Activated gamma-delta T cell treated with anti-CD3 and anti-CD28 coated beads, Interleukin-2, amount 50 U/mL, for 16 hours (primary cell): Measurements from ENCODE around the gene CD300H.
"Not testable (repeated sequence)": the region's sequence is repeated elsewhere in the genome, so short reads cannot be mapped to it uniquely, and the experiment has no call there.

Experiments used
- DNase-seq: peaks from one replicate; pipeline ENCODE4 v3.0.0-alpha.2; 2020; ENCODE audit warnings: low read depth

Gene CD300H

GRCh38 chr17:74526681-74527080 is 40.6 kb downstream of the CD300H start:
- DNase-seq, result no peak

DNA sequence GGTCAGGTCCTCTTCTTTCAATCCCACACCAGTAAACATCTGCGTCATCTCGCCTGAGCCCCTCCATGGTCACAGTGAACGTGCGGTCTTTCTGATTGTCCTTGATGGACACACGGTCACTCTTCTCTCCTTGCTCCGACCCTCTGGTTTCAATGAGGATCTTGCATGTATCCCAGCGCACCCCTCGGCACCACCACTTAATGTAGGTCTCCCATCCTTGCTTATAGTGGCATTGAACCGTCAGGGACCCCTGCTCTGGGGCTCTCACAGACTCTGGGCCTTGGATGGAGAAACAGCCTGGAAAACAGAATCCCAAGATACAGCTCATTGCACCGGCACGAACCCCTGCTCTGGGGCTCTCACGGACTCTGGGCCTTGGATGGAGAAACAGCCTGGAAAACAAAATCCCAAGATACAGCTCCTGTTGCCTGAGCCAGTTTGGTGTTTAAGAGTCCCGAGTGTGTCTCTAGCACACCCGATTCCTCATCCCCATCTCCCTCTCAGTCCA is 41.5 kb downstream of the CD300H start:
- DNase-seq, result no peak

GRCh38 chr17:74525465-74525725 is 41.9 kb downstream of the CD300H start:
- DNase-seq, result no peak

DNA sequence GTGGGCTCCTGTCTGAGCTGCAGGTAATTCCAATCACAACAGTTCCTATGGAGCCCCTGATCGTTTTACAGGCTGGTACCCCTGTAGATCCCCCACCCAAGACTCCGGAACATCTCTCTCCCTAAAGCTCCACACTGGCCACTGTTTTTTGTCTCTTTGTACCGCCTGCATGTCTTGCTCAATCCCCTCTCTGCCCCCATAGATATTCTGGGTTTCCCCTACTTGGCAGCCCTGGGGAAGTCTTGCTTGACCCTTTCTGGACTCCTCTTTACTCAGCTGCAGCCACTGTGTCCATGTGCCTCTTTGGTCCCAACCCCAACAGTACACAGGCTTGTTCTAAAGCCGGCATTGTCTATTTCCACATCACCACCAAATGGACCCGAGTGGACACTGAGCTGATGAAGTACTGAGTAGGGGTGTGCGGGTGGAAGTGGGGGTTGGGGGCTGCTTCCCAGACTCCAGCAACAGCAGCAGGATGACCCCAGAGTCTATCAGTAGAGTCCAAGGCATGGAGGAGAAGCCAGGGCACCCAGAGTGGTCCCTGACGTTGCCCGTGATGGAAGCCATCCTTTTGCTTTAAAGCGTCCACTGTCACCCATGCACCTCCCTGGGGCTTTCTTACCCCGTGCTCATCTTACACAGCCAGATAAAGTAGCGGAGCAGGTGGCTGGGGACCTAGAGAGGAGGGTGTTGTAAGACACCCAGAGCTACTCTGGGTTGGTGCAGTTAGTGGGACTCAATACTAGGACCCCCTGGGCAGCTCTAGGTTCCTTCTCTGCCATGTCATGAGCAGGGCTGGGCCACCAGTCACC is 42.5 kb downstream of the CD300H start:
- DNase-seq, result no peak

GRCh38 chr17:74523308-74523707 is 44.0 kb downstream of the CD300H start:
- no peak for DNase-seq

DNA sequence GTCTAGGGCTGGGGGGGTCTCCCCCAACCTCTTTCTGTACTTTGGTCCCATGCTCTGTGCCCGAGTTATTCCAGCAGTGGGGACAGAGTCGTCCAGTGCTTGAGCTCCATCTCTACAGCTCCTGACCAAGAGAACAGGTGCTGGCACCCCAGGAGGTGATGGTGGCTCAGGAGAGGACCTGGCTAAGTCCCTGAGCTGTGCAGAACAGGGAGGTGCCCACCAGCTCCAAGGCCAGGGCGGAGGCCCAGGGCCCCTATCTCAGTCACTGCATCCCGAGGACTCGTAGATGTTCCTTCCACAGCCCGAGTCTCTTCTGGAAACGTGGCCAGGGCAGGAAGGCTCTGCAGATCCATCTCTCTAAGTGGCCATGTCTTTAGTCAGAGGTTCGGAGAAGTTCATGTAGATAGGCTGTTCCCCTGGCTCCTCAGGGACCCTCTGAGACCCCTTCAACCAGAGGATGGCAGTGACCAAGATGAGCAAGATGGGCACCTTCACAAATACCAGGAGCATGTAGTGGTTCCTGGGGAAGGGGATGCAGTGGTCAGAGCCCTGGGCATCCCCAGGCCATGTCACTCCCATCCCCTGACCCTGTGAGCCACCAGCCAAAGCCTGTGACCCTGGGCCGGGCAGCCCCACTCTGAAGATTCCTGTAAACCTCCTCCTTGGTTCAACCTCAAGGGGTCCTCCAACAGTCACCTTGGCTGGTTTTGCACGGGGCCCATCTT is 44.8 kb downstream of the CD300H start:
- no peak for DNase-seq

DNA sequence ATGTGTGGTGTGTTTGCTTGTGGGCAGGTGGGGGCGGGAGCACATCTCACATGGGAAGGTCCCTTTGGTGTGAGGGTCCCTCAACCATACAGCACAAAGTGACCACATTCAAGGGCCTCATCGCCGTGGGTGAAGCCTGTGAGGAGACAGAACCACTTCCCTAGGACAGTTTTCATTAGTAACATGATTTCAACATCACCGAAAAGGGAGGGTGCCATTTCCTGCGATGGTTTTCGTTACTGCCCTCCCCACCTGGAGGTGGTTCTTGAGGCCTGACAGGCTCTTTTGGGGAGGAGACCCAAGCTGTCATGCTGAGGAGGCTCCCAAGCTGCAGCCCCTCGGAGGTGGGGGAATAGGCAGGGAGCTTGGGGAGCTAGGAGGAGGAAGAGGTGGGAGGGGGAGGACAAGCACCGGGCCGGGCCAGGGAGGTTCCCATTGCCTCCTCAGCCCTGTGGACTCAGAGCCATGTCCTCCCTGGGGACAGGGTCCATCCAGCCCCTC is 45.6 kb downstream of the CD300H start:
- no peak for DNase-seq

- no peak for DNase-seq
Measured at GRCh38 chr17:74520790-74521480, 46.4 kb downstream of the CD300H start.

DNA sequence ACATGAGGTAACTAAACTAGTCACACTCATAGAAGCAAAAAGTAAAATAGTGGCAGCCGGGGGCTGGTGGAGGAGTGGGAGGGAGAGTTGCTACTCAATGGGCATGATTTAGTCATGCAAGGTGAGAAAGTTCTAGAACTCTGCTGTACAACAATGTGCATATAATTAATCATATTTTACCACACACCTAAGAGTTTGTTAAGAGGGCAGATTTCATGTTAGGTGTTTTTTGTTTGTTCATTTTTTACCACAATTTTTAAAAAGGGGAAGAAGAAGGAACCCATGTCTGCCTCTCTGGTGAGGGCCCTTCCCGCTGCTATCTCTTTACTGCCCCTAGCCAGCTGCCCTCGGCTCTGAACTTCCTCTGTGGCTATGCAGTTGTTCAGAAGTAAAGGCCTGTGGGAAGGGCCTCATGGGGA is 47.3 kb downstream of the CD300H start:
- DNase-seq, result no peak

GRCh38 chr17:74518413-74518981 is 48.8 kb downstream of the CD300H start:
- DNase-seq, result not testable (repeated sequence)

GRCh38 chr17:74516561-74517328 is 50.6 kb downstream of the CD300H start:
- DNase-seq, result no peak

DNA sequence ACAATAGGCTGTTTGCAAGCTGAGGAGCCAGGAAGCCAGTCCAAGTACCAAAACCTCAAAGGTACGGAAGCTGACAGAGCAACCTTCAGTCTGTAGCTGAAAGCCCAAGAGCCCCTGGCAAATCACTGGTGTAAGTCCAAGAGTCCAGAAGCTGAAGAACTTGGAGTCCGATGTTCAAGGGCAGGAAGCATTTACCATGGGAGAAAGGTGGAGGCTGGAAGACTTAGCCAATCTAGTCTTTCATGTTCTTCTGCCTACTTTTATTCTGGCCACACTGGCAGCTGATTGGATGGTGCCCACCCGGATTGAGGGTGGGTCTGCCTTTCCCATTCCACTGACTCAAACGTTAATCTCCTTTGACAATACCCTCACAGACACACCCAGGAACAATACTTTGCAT is 51.4 kb downstream of the CD300H start:
- no peak for DNase-seq

GRCh38 chr17:74514632-74515334 is 52.5 kb downstream of the CD300H start:
- no peak for DNase-seq

DNA sequence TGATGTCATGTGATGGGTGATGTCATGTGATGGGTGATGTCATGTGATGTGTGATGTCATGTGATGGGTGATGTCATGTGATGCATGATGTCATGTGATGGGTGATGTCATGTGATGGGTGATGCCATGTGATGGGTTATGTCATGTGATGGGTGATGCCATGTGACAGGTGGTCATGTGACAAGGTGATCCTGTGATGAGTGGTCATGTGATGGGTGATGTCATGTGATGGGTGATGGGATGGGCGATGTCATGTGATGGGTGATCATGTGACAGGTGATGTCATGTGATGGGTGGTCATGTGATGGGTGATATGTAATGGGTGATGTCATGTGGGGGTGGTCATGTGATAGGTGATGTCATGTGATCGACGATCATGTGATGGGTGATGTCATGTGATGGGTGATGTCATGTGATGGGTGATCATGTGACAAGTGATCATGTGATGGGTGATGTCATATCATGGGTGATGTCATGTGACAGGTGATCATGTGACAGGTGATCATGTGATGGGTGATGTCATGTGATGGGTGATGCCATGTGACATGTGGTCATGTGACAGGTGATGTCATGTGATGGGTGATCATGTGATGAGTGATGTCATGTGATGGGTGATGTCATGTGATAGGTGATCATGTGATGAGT is 53.2 kb downstream of the CD300H start:
- DNase-seq, result peak; percentile 5

DNA sequence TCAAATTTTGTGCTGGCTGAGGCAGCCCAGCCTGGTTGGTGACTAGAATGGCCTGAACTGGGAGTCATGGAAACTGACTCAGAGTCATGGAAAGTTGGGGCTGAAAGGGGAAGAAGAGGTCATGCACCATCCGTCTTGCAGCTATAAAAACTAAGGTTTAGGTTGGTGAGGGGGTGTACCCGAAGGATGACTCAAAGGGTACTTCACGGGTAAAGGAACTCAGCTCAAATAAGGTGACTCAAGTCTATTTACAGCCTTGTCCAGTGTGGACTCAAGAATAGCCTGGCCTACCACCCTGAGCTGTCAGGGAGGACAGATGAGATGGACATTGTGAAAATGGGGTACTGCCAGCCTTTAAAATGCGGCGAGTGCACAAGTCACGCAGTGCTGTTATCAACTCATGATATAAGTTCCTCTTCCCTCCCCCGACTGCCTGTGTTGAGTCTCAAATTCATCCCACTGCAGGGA is 54.7 kb downstream of the CD300H start:
- peak; percentile 7 for DNase-seq

- no peak for DNase-seq
Measured at GRCh38 chr17:74512036-74512435, 55.3 kb downstream of the CD300H start.
